GM21423 (cell line): ENCODE data around the gene LIFR.
"Not testable (repeated sequence)": the region's sequence is repeated elsewhere in the genome, so short reads cannot be mapped to it uniquely, and the experiment has no call there.

Experiments
- ATAC-seq: cut with Tn5 transposase; IDR thresholded peaks from one replicate; pipeline ENCODE4 v1.9.1; 2021; ENCODE audit warnings: mild to moderate bottlenecking, moderate library complexity; ENCODE audit not compliant: unreplicated experiment

The LIFR gene

DNA sequence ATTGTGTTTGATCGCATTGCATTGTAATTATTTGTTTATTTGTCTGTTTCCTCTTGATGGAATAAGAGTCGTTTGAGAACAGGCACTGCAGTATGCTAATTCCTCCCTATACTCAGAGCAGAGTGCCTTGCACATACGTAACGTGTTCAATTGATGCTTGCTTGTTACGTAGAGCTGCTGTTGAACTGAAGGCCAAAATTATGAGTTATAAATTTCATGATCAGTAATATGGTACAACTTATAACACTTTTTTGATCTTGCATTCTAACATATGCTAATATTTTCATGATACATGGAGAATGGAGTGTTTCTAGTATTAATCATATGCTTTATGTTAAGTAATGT lies 26.5 kb upstream of the LIFR start:
- ATAC-seq, result no peak

DNA sequence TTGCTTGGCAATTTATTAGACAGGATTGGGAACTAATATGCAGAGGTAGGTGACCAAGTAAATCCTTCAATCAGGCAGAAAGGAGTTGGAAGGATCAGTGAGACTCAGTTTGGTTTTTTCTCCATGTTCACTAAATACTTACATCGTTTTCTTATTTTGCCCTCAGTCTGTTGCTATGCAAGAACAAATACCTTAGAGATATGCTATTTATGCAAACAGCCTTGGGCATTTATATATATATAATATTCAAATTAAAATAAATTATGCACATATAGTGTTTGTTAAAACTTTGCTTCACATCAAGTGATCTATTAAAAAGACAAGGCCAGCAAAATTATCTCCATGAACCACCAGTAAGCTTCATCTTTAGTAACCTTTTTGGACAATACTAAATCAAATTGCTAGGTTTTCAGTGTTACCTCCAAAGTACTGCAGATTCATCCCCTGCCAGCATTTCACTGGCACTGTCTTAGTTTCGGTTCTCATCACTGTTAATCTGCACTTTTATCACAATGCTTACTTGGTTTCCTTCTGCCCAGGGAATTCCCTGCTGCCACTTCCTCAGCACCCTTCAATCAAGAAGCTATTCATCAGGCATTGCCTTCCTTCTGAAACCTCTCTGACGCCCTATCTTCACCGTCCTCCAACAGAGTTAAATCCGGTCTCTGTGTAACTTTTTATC lies 26.0 kb upstream of the LIFR start:
- no peak for ATAC-seq

DNA sequence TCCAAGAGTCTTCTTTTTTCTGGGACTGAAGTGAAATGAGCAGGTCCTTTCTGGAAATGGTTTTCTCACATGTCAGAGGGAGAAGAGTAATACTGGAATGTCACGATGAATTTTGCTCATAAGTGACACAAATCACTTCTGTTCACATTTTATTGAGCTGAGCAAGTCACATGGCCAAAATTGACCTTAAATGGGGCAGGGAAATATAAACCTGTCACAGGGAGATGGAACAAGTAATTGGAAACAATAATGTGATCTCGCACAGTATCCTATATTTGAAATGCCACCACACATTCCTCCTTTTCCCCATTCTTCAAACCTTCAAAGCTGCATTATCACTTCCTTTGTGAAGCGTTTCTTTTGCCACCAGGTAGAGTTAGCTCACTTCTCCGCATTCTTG lies 25.2 kb upstream of the LIFR start:
- ATAC-seq, result no peak

DNA sequence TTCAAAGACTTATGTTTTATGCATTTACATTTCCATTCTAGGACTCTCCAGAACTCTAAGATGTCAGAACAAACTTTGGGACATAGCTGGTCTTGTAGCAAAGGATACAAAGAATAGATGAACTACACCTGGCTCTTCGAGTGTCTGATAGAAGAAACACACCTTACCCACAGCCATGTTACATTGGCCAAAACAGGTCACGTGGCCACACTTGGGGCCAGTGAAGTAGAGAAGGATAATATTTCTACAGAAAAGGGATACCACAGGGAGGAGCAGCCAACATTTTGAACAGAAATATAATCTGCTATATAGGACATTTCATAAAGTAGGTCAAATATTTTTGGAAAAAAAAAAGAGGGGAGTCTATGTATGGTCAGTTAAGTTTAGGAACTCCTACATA lies 22.7 kb upstream of the LIFR start:
- no peak for ATAC-seq

DNA sequence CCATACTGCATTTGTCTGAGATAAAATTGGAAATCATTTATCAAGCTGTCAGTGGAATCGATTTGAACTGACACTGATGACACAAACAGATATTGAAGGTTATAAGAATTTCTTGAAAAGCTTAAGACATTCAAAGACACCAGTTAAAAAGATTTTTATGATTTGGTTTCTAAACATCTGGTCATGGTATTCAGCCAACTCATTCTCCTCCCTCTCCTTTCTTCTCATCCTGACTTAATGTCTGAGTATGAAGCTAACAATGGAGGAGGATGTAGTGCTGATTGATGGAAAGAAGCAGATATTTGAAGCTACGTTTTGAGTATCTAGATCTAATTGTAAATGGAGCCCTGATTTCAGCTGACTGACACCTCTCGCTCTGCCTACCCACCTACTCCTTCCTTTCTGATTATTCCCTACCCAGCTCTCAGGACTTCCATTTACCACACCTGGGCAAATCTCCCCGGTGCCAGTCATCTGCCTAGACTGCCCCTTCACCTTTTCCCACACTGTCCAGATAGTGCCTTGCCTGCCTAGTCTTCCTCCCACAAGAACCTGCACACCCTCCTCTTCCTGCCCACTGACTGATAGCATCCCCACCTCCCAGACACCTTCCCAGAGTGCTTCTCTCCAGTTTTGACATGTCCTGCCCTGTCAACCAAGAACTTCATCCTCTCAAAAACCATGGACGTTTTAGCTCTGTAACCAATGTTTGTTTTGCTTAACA lies 20.7 kb upstream of the LIFR start:
- ATAC-seq, result no peak

DNA sequence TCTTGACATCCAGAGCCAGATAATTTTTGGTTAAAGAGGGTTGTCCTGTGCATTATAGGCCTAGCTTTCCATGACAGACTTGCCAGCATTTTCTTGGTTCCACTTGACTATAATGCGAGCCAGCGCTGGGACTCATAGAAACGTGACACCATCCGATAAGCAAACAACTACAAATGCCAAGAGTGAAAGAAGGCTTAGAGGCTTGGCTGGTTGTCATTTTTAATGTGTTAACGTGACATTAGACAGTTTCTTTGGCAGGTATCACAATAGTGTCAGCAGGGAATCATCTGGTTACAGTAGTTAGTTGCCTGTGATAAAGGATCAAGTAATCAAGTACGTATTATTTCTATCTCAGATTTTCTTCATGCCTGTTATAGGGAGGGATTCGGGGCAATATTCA lies 20.0 kb upstream of the LIFR start:
- no peak for ATAC-seq

DNA sequence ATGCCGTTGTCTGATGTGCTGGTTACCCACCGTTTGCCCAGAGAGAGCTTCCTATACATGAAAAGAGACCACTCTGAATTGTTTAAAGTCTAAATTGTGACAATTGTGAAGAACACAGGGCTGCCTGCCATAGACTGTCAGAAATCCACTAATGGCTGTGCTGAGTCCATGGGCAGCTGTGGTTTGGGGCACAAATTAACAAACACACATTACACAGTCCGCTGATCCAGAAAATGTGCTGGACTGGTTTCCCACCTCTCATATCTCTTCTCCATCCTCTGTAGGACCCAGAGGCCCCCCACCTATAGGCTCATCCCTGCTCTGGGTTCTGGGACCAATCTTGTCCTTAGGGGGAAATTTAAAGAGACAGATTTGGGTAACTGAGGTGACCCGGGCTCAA lies 19.0 kb upstream of the LIFR start:
- ATAC-seq, result no peak

DNA sequence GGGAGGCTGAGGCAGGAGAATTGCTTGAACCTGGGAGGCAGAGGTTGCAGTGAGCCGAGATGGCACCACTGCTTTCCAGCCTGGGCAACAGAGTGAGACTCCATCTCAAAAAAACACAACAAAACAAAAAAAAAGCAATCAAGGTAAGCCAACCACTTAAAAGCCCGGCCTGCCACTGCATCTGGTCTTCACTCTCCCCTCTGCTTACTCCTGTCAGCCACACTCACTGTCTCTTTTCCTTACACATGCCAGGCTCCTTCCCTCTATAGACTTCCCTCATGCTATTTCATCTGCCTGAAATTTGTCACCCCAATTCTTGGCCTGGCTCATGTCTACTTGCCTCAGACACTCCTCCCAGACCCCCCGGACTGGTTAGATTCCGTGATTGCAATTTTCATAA lies 17.6 kb upstream of the LIFR start:
- ATAC-seq, result no peak

DNA sequence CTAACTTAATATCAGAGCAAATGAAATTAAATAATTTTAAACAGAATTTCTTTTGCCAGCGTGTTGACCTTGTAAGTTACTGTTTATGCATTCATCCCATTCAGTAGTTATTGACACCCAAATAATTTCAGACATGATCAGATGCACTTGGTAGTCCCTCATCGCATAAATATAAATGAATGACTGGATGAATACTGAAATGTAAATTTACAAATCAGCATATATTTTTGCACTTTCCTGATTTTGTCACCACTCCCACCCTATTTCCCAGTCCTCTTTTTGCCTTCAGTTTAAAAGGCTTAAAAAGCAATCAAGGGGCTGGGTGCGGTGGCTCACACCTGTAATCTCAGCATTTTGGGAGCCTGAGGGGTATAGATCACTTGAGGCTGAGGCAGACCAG lies 17.1 kb upstream of the LIFR start:
- ATAC-seq, result no peak

DNA sequence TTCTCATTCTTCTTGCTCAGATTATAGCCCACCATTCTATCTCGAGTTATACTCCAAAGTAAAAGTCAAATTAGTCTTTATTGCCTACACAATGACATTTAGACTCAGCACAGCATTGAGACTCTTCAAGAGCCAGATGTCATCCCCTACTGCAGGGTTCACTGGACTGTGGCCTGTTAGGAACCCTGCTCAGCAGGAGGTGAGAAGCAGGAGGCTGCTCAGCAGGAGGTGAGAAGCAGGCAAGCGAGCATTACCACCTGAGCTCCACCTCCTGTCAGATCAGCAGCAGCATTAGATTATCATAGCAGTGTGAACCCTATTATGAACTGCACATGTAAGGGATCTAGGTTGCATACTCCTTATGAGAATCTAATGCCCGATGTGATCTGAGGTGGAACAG lies 12.7 kb upstream of the LIFR start:
- ATAC-seq, result no peak

DNA sequence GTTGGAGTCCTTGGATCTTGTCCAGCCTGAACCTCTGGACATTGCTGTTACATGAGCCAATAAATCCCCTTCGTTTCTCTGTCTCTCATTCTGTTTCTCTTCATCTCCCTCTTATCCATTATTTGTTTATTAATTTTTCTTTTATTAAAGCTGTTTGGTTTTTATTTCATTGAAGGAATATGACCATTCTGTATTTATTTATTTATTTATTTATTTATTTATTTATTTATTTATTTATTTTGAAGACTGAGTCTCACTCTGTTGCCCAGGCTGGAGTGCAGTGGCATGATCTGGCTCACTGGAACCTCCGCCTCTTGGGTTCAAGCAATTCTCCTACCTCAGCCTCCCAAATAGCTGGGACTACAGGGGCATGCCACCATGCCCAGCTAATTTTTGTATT lies 10.9 kb upstream of the LIFR start:
- not testable (repeated sequence) for ATAC-seq

DNA sequence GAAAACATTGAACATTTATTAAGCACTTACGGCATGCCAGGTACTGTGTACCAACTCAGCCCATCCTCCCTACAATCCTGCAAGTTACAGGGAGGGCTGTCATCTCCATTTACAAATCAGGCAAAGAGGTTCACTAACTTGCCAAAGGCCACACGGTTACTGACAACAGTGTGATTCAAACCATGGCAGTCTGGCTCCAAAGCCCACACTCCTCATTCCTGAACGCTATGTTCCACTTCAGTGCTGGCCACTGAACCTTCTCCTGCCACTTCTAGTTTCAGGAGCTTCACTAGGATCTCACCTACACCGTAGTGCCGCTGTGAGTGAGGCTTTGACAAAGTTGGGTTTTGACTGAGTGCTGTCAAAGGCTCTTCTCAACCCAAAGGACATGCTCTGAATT lies 7.2 kb upstream of the LIFR start:
- ATAC-seq, result no peak

DNA sequence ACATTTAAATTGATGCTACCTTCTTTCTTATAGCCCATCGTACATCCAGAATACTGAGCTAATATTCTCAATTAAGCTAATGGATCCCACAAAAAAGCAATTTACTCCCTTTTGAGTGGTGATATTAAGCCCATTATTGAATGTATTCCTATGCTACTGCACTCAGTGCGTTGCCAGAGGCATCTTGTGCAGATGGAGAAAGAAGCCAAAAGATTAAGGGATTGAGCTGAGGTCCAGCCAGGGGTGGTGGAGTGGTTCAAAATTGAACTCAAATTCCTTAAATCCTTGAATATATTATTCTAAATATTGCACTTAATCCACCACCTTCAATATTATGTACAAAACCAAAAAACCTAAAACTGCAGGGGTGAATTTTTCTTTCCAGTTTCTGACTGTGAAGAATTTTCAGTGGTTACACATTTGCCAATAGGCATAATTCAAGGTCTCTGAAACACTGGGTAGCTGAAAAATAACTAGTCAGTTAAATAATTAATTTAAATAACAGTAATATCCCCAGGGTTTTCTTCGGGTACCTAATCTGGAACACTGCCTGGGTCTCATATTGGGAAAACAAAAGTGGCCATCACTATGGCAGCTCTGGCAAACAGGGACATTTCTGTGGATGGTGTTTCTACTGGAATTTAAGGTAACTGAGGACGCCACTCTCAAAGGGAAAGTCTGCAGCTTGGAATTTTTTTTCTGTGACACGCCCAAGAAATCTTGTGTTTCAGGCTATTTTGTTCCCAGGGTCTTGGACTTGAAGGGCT lies 6.2 kb upstream of the LIFR start:
- ATAC-seq, result no peak

DNA sequence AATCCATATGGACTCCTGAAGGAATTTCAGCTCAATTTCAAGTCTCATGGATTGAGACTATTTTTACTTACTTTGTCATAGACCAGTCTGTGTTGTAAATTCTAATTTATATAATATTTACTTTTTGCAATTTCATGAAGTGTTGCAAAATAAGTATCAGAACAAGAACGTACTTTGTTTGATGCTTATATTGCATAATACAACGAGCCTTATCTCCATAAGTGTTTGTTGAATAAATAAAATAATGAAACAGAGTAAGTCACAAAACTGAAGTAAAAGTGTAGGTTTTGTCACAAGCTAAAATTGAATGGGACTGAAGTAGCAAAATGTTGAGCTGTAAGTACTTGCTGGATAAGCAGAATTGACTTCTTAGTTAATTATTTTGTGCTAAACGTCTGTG lies 3.0 kb upstream of the LIFR start:
- no peak for ATAC-seq

DNA sequence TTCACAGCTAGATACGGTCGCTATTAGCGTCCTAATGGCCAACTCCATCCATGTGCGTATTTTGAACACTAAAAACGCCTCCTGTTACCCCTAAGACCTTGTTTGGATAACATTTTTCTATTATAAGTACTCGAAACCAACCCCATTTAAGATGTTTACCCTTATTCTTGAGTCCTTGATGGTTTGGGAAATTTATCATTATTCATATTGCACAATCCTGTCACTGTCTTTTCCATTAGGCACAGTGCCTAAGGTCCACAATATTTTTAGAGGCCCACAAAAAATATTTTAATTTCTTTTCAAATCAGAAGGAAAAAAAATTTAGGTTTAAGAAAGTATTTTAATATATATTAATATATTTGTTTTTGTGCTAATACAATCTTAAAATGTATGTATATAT lies 1.3 kb upstream of the LIFR start:
- no peak for ATAC-seq

DNA sequence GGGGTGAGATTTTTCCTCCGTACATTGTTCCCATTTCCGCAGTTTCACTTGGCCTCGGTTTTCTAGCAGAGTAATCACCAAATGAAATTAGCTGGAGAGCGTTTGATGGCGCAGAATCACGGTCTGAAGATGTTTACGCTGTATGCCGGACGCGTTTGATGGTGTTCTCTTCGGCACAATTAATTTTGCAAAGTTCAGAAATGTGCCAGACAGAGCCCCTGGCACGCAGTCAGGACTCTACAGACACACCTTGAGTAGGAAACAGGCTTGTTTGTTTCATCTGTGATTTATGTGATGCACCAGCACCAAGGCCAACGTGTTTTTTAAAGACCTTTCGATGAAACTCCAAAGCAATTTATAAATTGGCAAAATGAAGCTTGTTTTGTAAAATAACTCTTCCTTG lies 863 bp upstream of the LIFR start:
- no peak for ATAC-seq

DNA sequence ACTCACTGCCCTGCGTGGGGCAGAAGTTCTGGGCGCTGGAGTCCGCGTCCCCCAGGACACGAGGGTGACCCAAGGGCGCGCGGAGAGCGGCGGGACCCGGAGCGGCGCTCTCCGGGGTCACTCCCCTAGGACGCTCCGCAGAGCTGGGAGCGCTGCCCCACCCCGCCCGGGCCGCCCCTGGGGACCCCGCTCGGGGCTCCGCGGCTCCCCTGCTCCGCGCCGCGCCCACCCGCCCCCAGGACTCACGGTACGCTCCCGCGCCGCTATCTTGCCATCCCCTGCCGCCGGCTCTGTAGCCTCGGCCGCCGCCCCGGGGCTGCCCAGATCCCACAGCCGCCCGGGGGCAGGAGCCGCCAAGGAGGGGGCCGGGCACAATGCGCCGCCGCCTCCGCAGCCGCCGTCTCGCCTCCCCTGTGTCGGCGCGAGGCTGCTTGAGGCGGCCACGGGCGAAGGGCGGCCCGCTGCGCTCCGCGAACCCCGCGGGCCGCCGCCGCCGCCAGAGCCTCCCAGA lies 303 bp downstream of the LIFR start:
- ATAC-seq, result peak; percentile 37

DNA sequence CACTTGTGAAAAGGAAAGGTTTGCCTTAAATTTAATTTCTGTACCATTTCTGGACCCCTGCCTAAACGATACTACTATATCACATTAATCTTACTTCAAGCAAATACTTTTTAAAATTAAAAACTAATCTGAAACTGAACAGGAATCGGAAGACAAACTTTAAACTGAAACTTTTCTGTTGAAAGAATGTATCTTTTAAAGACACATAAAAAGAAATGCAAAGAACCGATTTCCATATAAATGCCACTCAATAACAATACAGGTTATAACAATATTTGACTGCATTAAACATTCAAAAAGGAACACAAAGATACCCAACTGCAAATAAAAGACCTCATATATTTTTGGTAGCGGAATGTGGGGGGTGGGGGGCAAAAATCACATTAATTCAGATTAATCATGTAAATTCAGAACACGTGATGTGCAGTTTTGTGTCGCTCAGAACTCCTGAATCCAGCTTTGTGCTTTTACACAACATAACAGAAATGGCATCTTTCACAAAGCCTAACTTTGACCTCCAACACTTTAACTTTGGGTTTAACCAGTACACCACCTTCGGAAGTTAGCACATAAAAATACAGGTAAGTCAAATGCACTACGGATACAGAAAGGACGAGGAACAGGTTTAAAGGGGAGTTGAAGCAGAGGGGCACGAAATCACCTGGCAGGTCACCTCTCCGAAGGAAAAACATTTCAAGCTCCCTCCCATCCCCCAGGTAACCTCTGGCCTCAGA lies 925 bp downstream of the LIFR start:
- ATAC-seq, result no peak

DNA sequence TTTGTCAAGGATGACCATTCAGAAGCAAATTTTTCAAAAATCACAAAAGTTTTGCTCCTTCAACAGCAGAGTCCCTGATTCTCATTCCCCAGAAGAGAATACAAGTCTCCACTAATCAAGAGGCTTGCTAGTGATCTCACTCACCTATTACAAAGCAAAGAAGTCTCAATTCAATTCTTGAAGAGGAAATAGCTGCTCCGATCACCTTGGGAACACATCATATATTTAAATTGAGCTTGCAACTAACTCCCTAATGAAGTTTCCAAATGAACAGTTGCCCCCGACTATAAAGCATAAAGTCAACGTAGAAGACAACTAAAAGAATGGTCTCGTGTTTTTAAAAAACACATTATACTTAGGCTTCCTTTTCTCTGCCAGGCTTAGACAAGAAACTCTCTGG lies 1.6 kb downstream of the LIFR start:
- ATAC-seq, result no peak

DNA sequence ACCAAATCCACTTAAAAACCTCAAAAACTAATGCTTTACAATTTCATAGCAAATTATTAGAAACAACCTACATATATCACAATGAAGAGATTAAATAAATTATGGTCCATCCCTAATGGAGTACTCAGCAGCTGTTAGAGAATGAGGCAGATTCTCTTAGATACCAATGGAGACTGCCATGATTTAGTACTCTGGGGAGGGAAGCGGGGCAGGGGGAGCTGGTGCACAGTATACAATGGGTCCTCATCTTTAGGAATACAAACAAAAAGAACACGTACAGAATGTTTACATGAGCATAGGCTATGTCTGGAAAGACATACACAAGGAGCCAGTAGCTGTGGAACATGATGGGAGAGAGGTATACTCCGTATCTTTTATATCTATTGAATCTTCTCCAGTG lies 2.0 kb downstream of the LIFR start:
- ATAC-seq, result no peak

DNA sequence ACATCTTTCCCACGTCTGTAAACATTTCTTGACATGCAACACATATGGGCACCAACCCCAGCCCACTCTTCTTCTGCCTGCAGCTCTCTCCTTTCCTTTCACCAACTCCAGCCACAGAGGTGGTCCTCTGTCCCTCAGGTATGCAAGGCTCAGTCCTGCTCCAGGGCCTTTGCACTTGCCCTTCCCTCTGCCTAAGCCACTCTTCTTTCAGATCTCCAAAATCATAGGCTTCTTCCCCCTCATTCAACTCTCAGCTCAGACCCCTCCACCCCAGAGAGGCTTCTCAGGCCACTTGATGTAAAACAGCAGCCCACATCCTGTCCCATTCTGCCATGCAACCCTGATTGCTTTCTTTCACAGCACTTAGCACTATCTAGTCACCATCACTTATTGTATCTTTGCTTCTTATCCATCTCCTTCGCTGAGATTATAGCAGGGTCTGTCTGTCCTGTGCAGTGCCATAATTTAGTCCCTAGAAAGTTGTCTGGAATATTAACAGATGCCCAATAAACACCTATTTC lies 3.4 kb downstream of the LIFR start:
- no peak for ATAC-seq
